Measurements from ENCODE around the gene SRP68. TPM values are rescaled to one million over a fixed set of nuclear protein-coding genes. Genes with fewer than 3 reads are reported as not detected.
A peak's percentile ranks its signal among the peaks of the same experiment; 100 is the strongest.

The SRP68 gene
- total RNA-seq, 1 donor from 2014 or later: 74.3 TPM

DNA sequence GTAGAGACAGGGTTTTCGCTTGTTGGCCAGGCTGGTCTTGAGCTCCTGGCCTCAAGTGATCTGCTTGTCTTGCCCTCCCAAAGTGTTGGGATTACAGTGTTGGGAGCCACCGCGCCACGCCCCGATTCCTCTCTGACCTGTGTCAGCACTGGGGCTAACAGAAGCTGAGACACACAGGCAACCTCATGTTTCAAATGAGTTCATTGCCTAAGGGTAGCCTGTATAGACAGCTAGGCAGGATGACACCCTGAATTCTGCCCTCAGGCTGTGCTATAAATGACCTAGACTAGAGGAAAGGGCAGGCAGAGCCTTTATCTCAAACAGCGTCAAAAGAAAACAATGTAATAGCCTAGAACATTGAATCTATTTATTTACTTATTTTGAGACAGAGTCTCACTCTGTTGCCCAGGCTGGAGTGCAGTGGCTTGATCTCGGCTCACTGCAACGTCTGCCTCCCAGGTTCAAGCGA, 74.0 kb downstream of the SRP68 start:
- H3K4me3 Mint-ChIP-seq (ENCODE audit: unreplicated experiment): no peak overlapping the region
- FAIRE-seq: no peak

DNA sequence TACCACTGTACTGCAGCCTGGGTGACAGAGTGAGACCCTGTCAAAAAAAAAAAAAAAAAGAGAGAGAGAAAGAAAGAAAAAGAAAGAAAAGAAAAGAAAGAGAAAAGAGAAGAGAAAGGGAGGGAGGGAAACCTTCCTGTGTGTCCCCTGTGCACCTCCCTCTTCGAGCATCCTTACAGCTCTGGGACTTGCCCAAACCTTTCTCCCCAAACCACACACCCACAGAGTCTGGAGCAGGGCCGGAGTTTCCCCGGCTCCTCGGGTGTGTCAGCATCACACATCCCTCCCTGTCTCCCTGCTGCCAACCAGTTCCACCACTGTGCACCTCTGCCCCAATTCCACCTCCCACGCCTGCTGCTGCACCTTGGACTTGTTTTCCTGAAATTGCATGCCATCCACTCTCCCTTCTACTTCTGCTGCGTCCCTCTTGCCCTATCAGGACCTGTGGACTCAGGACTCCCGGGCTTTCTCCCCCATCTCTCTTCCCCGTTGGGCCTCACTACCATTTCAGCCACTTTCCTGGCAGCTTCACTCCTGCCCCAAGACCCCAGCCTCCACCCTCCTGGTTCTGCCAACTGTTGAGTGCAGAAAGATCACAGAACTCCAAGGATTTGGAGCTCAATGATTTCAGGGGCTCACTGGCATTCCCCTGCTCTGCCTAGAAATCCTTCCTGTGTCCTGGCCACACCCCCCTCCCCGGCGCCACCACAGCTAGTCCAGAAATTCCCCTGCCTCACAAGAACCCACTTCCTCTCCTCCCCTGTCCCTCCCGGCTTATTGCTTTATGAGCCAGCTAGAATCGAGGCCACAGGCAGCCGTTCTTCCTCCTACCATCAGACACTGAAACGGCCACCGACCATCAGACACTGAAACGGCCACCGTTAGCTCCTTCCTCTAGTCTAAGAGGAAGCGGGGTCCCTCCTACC, 75.4 kb downstream of the SRP68 start:
- Histone ChIP-seq H3K27ac (ENCODE audit: low read depth, low read length) (no peak overlapping the region), H4K20me1 (ENCODE audit: insufficient read depth, low read length) (no peaks in the 10 kb centered on the region), H3K9ac (ENCODE audit: low read length) (peak overlapping the region; percentile 45), H3K36me3 (ENCODE audit: insufficient read depth, low read length) (no peaks in the 10 kb centered on the region), H3K79me2 (ENCODE audit: insufficient read depth, low read length) (no peaks in the 10 kb centered on the region), H3K4me3 (ENCODE audit: insufficient read depth, low read depth, low read length) (no peak overlapping the region), H3K4me2 (ENCODE audit: low read length) (peak overlapping the region; percentile 72), H3K9me3 (ENCODE audit: insufficient read depth, low read depth, low read length) (no peaks in the 10 kb centered on the region), H3K27me3 (ENCODE audit: insufficient read depth, low read length) (no peaks in the 10 kb centered on the region), H3K4me1 (ENCODE audit: insufficient read depth, low read length) (peaks cover 12% of the 10 kb centered on the region), H2AFZ (ENCODE audit: low read depth, low read length) (peak overlapping the region; percentile 53)
- no peak for FAIRE-seq
- peaks cover 11% of the 10 kb centered on the region for H3K36me3 Mint-ChIP-seq (ENCODE audit: low read depth, unreplicated experiment)
- H3K4me3 Mint-ChIP-seq (ENCODE audit: unreplicated experiment): peak overlapping the region; percentile 71
- TF ChIP-seq EZH2 (IDR thresholded peaks at IDR 0.05; ENCODE audit: insufficient read depth, low read length) (no peak), CTCF (IDR thresholded peaks at IDR 0.05; ENCODE audit: insufficient read depth, low read depth, low read length) (no peak)
- no peaks in the 10 kb centered on the region for H3K9me3 Mint-ChIP-seq (ENCODE audit: unreplicated experiment)
- peak; percentile 63 for DNase-seq (ENCODE audit: low read depth)
- no peaks in the 10 kb centered on the region for H3K27me3 Mint-ChIP-seq (ENCODE audit: low read depth, unreplicated experiment)
- H3K4me1 Mint-ChIP-seq (ENCODE audit: low read depth, unreplicated experiment): peaks cover 10% of the 10 kb centered on the region
- peak overlapping the region; percentile 42 for H3K27ac Mint-ChIP-seq (ENCODE audit: unreplicated experiment)

More for the DNA sequence above, 74.0 kb downstream of the SRP68 start:
- Histone ChIP-seq H3K79me2 (ENCODE audit: insufficient read depth, low read length) (no peaks in the 10 kb centered on the region), H3K36me3 (ENCODE audit: insufficient read depth, low read length) (no peaks in the 10 kb centered on the region), H3K4me2 (ENCODE audit: low read length) (no peak overlapping the region), H3K9ac (ENCODE audit: low read length) (no peak overlapping the region), H3K4me3 (ENCODE audit: insufficient read depth, low read depth, low read length) (no peak overlapping the region), H2AFZ (ENCODE audit: low read depth, low read length) (no peak overlapping the region), H3K27ac (ENCODE audit: low read depth, low read length) (no peak overlapping the region), H4K20me1 (ENCODE audit: insufficient read depth, low read length) (no peaks in the 10 kb centered on the region), H3K9me3 (ENCODE audit: insufficient read depth, low read depth, low read length) (no peaks in the 10 kb centered on the region), H3K4me1 (ENCODE audit: insufficient read depth, low read length) (peaks cover 12% of the 10 kb centered on the region), H3K27me3 (ENCODE audit: insufficient read depth, low read length) (no peaks in the 10 kb centered on the region)
- H3K36me3 Mint-ChIP-seq (ENCODE audit: low read depth, unreplicated experiment): peaks cover 9% of the 10 kb centered on the region
- H3K4me1 Mint-ChIP-seq (ENCODE audit: low read depth, unreplicated experiment): peaks cover 10% of the 10 kb centered on the region
- TF ChIP-seq CTCF (IDR thresholded peaks at IDR 0.05; ENCODE audit: insufficient read depth, low read depth, low read length) (no peak), EZH2 (IDR thresholded peaks at IDR 0.05; ENCODE audit: insufficient read depth, low read length) (no peak)
- no peaks in the 10 kb centered on the region for H3K27me3 Mint-ChIP-seq (ENCODE audit: low read depth, unreplicated experiment)
- DNase-seq (ENCODE audit: low read depth): no peak
- no peaks in the 10 kb centered on the region for H3K9me3 Mint-ChIP-seq (ENCODE audit: unreplicated experiment)
- no peak overlapping the region for H3K27ac Mint-ChIP-seq (ENCODE audit: unreplicated experiment)

All from astrocyte (in vitro differentiated cells and primary cell).